ENCODE data around the gene CDH3.

GRCh38 chr16:68715471-68715870 is 70.4 kb downstream of the CDH3 start:
- TF ChIP-seq, protein P1, sequence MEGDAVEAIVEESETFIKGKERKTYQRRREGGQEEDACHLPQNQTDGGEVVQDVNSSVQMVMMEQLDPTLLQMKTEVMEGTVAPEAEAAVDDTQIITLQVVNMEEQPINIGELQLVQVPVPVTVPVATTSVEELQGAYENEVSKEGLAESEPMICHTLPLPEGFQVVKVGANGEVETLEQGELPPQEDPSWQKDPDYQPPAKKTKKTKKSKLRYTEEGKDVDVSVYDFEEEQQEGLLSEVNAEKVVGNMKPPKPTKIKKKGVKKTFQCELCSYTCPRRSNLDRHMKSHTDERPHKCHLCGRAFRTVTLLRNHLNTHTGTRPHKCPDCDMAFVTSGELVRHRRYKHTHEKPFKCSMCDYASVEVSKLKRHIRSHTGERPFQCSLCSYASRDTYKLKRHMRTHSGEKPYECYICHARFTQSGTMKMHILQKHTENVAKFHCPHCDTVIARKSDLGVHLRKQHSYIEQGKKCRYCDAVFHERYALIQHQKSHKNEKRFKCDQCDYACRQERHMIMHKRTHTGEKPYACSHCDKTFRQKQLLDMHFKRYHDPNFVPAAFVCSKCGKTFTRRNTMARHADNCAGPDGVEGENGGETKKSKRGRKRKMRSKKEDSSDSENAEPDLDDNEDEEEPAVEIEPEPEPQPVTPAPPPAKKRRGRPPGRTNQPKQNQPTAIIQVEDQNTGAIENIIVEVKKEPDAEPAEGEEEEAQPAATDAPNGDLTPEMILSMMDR (IDR thresholded peaks at IDR 0.05), result no peak
- no peak for TF ChIP-seq EP300 (IDR thresholded peaks at IDR 0.05)

Data from esophagus muscularis mucosa (tissue), 3 donors.